HL-60 (cell line): ENCODE measurements around the gene RUNDC3A.

Experiments
- DNase-seq, 2 experiments: peaks; one replicate each; pipeline ENCODE4 v3.0.0-alpha.2; 2010 to 2020; ENCODE audit warnings: low read depth in 1 of 2, low spot score in 1 of 2
- H3K27ac ChIP-seq: fragments of 250-450 bp; sonication (Bioruptor Pico); replicated peaks from 2 replicates; pipeline ENCODE4 v1.5.1; 2020; ENCODE audit warnings: mild to moderate bottlenecking, moderate library complexity
- H3K27me3 ChIP-seq: fragments of 250-450 bp; sonication (Bioruptor Pico); 2 replicates; pipeline ENCODE4 v1.5.1; 2021; ENCODE audit warnings: mild to moderate bottlenecking, moderate library complexity; ENCODE audit not compliant: insufficient read depth, poor library complexity, severe bottlenecking
- H3K4me3 ChIP-seq: replicated peaks from 2 replicates; pipeline ENCODE4 v1.5.1; 2011; ENCODE audit warnings: mild to moderate bottlenecking, control low read depth, low read length; ENCODE audit not compliant: insufficient read depth
- GABPA ChIP-seq: IDR thresholded peaks from 2 replicates; pipeline ENCODE4 v1.6.1; 2012; ENCODE audit warnings: low read depth
- POLR2AphosphoS5 ChIP-seq: IDR thresholded peaks from 2 replicates; pipeline ENCODE4 v1.6.1; 2012; ENCODE audit warnings: low read depth
- REST ChIP-seq: IDR thresholded peaks from 2 replicates; pipeline ENCODE4 v1.6.1; 2012; ENCODE audit warnings: low read depth; ENCODE audit not compliant: insufficient replicate concordance
- SPI1 ChIP-seq: IDR thresholded peaks from 2 replicates; pipeline ENCODE4 v1.6.1; 2012; ENCODE audit warnings: low read depth, mild to moderate bottlenecking, borderline replicate concordance
- TF ChIP-seq, protein P1 (sequence below): IDR thresholded peaks from one replicate; pipeline ENCODE4 v1.5.1; 2011; ENCODE audit warnings: low read length, control low read depth, inconsistent platforms; ENCODE audit not compliant: insufficient read depth

RUNDC3A gene

DNA sequence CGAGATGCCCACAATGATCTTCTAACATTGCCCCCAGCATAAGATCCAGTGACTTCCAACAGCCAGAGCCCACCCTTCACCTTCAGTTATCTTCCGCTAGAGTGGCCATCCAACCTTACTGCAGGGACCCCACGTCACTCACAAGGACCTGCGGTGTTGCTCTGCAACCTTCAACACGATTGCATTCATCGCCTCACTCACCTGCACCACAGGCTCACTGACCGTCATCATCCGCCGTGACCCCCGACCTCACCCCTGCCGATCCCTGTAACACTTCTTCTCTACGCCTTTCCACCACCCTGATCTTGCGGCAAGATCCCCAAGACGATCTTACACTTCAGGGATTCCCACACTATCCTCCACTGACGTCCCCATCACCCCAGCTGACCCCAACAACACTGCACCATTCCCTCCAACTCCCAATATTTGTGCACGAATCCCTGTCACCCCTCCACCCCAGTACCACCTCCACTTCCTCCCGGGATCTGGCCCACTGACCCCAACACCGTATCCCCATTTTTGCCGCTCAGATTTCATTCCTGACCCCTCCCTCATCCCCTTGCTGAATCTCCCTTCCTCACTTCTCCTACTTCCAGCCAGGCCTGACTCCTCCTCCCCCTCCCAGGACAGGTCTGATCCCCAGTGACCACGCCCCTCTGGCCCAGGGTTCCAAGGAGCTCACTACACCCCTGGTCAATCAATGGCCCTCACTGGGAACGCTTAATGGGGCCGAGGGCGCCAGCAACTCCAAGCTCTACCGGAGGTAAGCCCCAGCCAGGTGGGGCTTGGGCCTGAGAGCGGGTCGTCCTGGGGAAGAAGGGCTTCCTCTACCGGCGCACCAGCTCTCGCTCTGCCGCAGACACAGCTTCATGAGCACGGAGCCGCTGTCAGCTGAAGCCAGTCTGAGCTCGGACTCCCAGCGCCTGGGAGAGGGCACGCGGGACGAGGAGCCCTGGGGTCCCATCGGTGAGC lies 7.6 kb downstream of the RUNDC3A start:
- Histone ChIP-seq H3K27ac (no peak overlapping the region), H3K27me3 (peaks cover 29% of the 10 kb centered on the region), H3K4me3 (no peak overlapping the region)
- TF ChIP-seq, protein P1, sequence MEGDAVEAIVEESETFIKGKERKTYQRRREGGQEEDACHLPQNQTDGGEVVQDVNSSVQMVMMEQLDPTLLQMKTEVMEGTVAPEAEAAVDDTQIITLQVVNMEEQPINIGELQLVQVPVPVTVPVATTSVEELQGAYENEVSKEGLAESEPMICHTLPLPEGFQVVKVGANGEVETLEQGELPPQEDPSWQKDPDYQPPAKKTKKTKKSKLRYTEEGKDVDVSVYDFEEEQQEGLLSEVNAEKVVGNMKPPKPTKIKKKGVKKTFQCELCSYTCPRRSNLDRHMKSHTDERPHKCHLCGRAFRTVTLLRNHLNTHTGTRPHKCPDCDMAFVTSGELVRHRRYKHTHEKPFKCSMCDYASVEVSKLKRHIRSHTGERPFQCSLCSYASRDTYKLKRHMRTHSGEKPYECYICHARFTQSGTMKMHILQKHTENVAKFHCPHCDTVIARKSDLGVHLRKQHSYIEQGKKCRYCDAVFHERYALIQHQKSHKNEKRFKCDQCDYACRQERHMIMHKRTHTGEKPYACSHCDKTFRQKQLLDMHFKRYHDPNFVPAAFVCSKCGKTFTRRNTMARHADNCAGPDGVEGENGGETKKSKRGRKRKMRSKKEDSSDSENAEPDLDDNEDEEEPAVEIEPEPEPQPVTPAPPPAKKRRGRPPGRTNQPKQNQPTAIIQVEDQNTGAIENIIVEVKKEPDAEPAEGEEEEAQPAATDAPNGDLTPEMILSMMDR = no peak
- TF ChIP-seq SPI1 (no peak), GABPA (no peak), REST (no peak), POLR2AphosphoS5 (no peak)
- peak in 1 of 2 experiments; percentile 12 for DNase-seq

- Histone ChIP-seq H3K27ac (no peak overlapping the region), H3K27me3 (peaks cover 29% of the 10 kb centered on the region), H3K4me3 (no peak overlapping the region)
- no peak for TF ChIP-seq SPI1
- no peak for TF ChIP-seq POLR2AphosphoS5
- TF ChIP-seq, protein P1 = no peak
- no peak for TF ChIP-seq REST
- no peak for TF ChIP-seq GABPA
- DNase-seq = no peak
Observed at GRCh38 chr17:44317545-44317944, 9.1 kb downstream of the RUNDC3A start.

GRCh38 chr17:44318077-44318892 lies 9.9 kb downstream of the RUNDC3A start:
- Histone ChIP-seq H3K27me3 (peaks cover 29% of the 10 kb centered on the region), H3K27ac (no peak overlapping the region), H3K4me3 (no peak overlapping the region)
- DNase-seq = no peak
- TF ChIP-seq, protein P1 = no peak
- TF ChIP-seq POLR2AphosphoS5 = 0 out of 2 replicates have a peak, but pooled peaks have one; percentile 29
